Putamen (tissue), 1 donor: ENCODE measurements around the gene CAD.

Source experiments
- DNase-seq: peaks from one replicate; pipeline ENCODE4 v3.0.0-alpha.2; 2016; ENCODE audit warnings: low spot score

CAD gene

DNA sequence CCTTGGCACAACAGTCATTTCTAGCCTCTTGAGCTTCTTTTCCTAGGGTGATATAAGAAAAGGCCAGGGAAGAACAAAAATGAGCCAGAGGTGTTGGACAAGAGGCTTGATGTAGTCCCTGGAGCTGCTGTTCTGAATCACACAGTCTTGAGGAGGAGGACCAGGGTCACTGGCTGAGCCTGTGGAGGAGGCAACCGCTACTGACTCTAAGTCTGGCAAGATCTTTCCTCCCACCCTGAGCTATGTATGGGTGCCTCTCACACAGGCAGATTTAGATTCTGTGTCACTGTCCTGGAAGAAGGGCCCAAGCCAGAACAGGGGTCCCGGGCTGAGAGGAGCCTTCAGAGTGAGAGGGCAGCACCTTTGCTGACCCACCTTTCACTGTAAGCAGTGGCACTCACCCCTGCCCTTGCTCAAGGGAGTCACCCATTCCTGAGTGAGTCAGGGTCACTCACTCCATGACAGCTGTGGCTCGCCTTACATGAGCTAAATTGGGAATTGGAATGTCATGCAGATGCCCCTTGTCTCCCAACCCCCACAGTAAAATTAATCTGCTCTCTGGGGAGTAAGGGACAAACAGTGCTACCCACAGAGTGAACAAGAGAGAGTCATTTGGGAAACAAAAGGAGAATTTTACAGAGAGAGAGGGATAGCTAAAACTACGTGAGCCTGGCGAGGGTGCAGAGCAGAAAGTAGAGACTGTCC, 64.8 kb downstream of the CAD start, which contains the start of gene TRIM54:
TRIM54 (plus strand) TSS at position 575 of the 705 bp plus-strand sequence. CDS start 303 bp downstream, outside the sequence.
- DNase-seq: no peak

DNA sequence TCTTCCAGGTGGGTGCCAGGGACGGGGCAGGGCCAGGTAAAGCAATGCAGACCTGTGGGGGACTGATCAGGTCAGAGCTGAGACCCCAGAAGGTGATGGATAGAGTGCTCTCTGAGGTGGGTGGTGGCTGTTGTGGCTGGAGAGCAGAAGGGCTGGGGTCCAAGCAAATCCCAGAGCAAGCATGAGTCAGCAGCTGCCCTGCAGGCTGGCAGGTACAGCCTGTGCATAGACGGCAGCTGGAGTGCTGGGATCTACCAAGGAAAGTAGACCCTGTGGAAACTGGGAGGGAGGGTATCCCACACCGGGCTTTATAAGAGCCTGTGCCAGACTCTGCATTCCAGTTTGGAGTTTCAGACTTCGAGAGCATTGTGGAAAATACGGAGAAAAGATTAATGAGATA, 65.7 kb downstream of the CAD start:
- no peak for DNase-seq

DNA sequence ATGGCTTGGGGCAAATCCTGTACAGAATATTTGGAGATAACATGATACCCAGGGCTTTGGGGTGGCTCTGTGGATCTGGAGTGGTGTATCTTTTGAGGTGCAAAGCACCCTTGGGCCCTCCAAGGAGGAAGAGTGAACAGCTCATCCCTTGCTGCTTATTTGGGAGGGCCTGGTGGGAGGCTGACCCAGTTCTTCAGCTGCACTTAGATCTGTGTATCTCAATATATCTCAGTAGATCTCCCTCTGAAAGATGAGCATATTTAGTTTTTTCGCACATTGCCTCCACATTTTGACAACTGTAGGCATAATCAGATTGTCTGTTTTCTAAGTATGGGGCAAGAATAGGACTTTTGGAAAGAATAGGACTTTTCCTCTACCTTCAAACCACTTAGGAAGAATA, 67.8 kb downstream of the CAD start:
- DNase-seq: peak; percentile 45

DNA sequence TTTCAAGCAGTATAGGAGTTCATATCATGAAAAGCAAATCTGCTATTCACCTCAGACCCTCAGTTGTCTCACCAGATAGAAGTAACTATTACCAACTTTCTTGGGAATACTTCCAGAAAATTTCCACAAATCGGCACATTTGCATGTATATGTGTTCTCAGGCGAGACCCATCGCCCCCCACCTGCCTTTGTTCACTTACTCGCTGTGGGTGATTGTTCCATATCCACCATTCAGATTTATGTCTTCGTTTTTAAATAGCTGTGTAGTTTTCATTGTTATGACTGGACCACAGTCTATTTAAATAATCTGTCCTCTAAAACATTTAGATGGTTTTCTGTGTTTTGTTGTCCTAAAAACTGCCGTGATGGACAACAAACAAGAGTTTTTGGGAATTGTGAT, 68.3 kb downstream of the CAD start:
- no peak for DNase-seq

DNA sequence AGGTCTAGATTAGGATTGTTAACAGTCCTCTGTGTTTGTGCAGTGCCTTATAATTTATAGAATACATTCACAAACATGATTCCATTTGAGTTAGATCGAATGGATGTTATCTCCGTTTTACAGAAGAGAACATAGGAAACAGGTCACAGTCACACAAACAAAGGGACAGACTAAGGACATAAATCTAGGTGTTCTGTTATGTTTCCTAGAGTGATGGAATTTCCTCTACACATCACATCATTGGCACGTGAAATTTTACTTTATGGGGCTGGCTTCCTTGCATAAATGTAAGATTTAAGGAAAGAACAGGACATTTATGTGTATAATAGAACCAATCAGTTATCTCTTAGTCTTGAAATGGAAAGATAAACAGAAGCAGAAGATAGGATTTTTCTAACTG, 71.4 kb downstream of the CAD start:
- no peak for DNase-seq

DNA sequence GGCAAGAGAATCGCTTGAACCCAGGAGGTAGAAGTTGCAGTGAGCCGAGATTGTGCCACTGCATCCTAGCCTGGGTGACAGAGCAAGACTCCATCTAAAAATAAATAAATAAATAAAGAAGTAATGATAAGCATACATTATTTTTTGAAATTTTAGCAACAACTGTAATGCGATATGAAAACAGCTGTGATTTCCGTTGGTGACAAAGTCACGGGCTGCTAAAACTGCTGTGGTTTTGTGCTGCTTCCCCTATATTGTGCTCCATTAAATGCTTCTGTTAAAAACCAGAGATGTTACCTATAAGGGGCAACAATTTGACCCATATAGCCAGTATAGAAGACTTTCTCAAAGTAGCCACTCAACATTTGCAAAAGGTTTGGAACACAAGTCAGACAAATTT, 73.4 kb downstream of the CAD start:
- no peak for DNase-seq

DNA sequence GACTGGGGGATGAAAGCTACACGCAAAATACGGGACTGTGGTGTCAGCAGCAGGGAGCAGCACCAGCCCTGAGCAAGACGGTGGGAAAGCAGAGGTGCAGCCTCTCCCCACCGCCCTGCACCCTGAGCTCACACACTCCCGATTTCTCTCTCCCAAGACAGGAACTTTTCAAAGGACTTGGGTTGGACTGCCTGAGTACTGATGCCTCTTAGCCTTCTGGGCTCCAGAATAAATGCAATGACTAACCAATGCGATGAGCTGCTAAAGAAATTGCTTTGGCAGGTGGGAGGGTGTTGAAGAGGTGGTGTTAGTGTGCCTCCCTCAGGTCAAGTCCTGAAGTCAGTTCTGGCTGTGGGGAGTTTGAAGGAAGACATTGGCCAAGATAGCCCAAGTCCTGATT, 74.7 kb downstream of the CAD start:
- no peak for DNase-seq
